OCI-LY7 (cell line): ENCODE measurements around the gene GDF2.

Source experiments
- CTCF ChIP-seq: fragments of 200-600 bp; sonication (generic); conservative IDR thresholded peaks from 2 replicates; pipeline ENCODE4 v1.5.1; 2014; ENCODE audit warnings: mild to moderate bottlenecking, antibody characterized with exemption, low read length, moderate library complexity, mixed read lengths
- EZH2phosphoT487 ChIP-seq: fragments of 200-600 bp; sonication (generic); IDR thresholded peaks from 2 replicates; pipeline ENCODE4 v1.6.1; 2018; ENCODE audit warnings: low read depth, borderline replicate concordance, mild to moderate bottlenecking, mixed run types, antibody characterized with exemption, low read length, moderate library complexity, mixed read lengths

GRCh38 chr10:47303866-47304265 lies 18.4 kb upstream of the GDF2 start:
- TF ChIP-seq CTCF = no peak
- no peak for TF ChIP-seq EZH2phosphoT487
